GM06990 (cell line): ENCODE results near the gene ERCC6L2.

Source experiments
- DNase-seq: peaks from one replicate; pipeline ENCODE4 v3.0.0-alpha.2; 2011; ENCODE audit not compliant: insufficient read length; ENCODE audit errors: extremely low read depth
- H3K27me3 ChIP-seq: replicated peaks from 2 replicates; pipeline ENCODE4 v1.6.0; 2011; ENCODE audit warnings: low read length; ENCODE audit not compliant: control insufficient read depth, insufficient read depth
- H3K36me3 ChIP-seq: 2 replicates; pipeline ENCODE4 v1.5.1; 2011; ENCODE audit warnings: low read length; ENCODE audit not compliant: control insufficient read depth, insufficient read depth
- H3K4me3 ChIP-seq: replicated peaks from 2 replicates; pipeline ENCODE4 v1.5.1; 2011; ENCODE audit warnings: low read depth, mild to moderate bottlenecking, control low read depth, low read length
- CTCF ChIP-seq: IDR thresholded peaks from 2 replicates; pipeline ENCODE4 v1.5.1; 2011; ENCODE audit warnings: low read length, control low read depth, mild to moderate bottlenecking, inconsistent platforms; ENCODE audit not compliant: insufficient read depth, poor library complexity, severe bottlenecking

Gene ERCC6L2

GRCh38 chr9:95880021-95880690 is 4.7 kb downstream of the ERCC6L2 start:
- Histone ChIP-seq H3K4me3 (no peak overlapping the region), H3K36me3 (peaks cover 4% of the 10 kb centered on the region), H3K27me3 (no peaks in the 10 kb centered on the region)
- DNase-seq = no peak
- TF ChIP-seq CTCF = no peak

GRCh38 chr9:95887926-95888497 is 12.5 kb downstream of the ERCC6L2 start:
- DNase-seq = no peak
- TF ChIP-seq CTCF = no peak
- H3K36me3 ChIP-seq = no peaks in the 10 kb centered on the region; the same call in 1 of the 2 replicates
- H3K27me3 ChIP-seq = no peaks in the 10 kb centered on the region
- H3K4me3 ChIP-seq = no peak overlapping the region

DNA sequence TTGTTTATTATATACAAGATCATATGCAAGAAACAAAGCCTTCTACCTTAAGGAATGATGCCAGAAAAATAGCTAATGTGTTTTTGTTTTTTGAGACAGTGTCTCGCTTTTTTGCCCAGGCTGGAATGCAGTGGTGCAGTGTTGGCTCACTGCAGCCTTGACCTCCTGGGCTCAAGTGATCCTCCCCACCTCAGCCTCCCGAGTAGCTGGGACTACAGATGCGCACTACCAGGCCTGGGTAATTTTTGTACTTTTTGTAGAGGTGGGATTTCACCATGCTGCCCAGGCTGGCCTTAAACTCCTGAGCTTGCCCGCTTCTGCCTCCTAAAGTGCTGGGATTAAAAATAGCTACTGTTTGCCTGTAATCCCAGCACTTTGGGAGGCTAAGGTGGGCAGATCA is 15.1 kb downstream of the ERCC6L2 start:
- no peak overlapping the region for H3K4me3 ChIP-seq
- H3K27me3 ChIP-seq = no peaks in the 10 kb centered on the region
- no peak for TF ChIP-seq CTCF
- DNase-seq = no peak
- H3K36me3 ChIP-seq = no peaks in the 10 kb centered on the region; the same call in 1 of the 2 replicates

DNA sequence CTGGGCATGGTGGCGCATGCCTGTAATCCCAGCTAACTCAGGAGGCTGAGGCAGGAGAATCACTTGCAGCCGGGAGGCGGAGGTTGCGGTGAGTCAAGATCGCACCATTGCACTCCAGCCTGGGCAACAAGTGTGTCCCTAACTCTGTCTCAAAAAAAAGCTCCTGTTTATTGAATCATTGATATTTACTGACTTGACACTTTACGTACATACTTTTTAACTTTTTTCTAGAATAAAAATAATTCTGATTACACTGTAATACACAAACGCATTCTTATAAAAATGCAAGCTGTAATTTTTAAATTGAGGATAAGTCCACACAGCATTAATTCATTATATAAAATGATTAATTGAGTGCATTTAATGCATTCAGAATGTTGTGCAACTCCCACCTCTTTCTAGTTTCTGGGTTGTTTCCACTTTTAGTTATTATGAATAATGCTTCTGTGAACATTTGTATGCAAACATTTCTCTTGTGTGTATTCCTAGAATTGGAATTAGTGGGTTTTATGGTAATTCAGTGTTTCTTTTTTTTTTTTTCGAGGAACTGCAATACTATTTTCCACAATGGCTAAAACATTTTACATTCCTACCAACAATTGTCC is 15.7 kb downstream of the ERCC6L2 start:
- no peak for TF ChIP-seq CTCF

DNA sequence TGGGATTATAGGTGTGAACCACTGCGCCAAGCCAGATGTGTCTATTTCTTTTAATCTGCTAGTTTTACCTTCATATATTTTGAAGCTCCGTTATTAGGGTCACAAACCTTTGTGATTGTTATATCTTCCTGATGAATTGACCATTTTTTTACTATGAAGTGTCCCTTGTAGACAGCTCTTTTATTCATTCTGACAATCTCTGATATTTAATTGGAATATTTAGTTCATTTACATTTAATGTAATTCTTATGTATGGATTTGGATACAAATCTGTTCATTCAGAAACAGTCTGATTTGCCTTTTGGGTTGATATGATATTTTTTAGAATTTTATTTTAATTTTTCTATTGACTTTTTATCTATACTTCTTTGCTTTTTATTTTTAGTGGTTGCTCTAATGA is 17.2 kb downstream of the ERCC6L2 start:
- no peak for DNase-seq
- Histone ChIP-seq H3K27me3 (no peaks in the 10 kb centered on the region), H3K4me3 (no peak overlapping the region), H3K36me3 (no peaks in the 10 kb centered on the region; the same call in 1 of the 2 replicates)
- no peak for TF ChIP-seq CTCF

More for the DNA sequence above, 15.7 kb downstream of the ERCC6L2 start:
- Histone ChIP-seq H3K36me3 (no peaks in the 10 kb centered on the region; the same call in 1 of the 2 replicates), H3K4me3 (no peak overlapping the region), H3K27me3 (no peaks in the 10 kb centered on the region)
- DNase-seq = no peak
